ENCODE data around the gene CNTRL. TPM values are rescaled to one million over a fixed set of nuclear protein-coding genes. Genes with fewer than 3 reads are reported as not detected.
A peak's percentile ranks its signal among the peaks of the same experiment; 100 is the strongest.
"Not testable (repeated sequence)": the region's sequence is repeated elsewhere in the genome, so short reads cannot be mapped to it uniquely, and the experiment has no call there.

CNTRL gene
- polyA plus RNA-seq, 3 donors from 2014 or later, result 0.17 to 17.6 (median 7.6) TPM

- no peak for DNase-seq
- H3K27me3 Mint-ChIP-seq (ENCODE audit: low read depth in 3 of 3), result peaks cover 0 to 2% (median 0%) of the 10 kb centered on the region in 3 donors
- H3K36me3 Mint-ChIP-seq, result peaks cover 9 to 34% (median 12%) of the 10 kb centered on the region in 3 donors
- H3K4me3 Mint-ChIP-seq, result no peak overlapping the region
- H3K27ac Mint-ChIP-seq, result no peak overlapping the region
- no peaks in the 10 kb centered on the region for H3K9me3 Mint-ChIP-seq
- peaks cover 6 to 13% of the 10 kb centered on the region in 2 donors for H3K4me1 Mint-ChIP-seq
Measured at GRCh38 chr9:121085661-121086060, 10.9 kb downstream of the CNTRL start.

GRCh38 chr9:121088576-121088975 is 13.8 kb downstream of the CNTRL start:
- no peak for DNase-seq
- H3K27ac Mint-ChIP-seq, result peak overlapping the region in 4 of 6 donors; percentile 1 to 54 (median 20)
- no peak overlapping the region for H3K4me3 Mint-ChIP-seq
- peaks cover 0 to 2% (median 0%) of the 10 kb centered on the region in 3 donors for H3K27me3 Mint-ChIP-seq (ENCODE audit: low read depth in 3 of 3)
- no peaks in the 10 kb centered on the region for H3K9me3 Mint-ChIP-seq
- peaks cover 13 to 39% (median 23%) of the 10 kb centered on the region in 3 donors for H3K36me3 Mint-ChIP-seq
- H3K4me1 Mint-ChIP-seq, result peaks cover 6 to 8% of the 10 kb centered on the region in 2 donors

GRCh38 chr9:121090743-121091142 is 16.0 kb downstream of the CNTRL start:
- H3K4me3 Mint-ChIP-seq; H3K4me1 Mint-ChIP-seq; DNase-seq; H3K27me3 Mint-ChIP-seq (ENCODE audit: low read depth in 3 of 3); H3K9me3 Mint-ChIP-seq: not testable (repeated sequence)
- peak overlapping the region in 1 of 6 donors; percentile 12 for H3K27ac Mint-ChIP-seq
- peaks cover 18 to 44% (median 35%) of the 10 kb centered on the region in 3 donors for H3K36me3 Mint-ChIP-seq

- H3K4me3 Mint-ChIP-seq, result no peak overlapping the region
- peak overlapping the region in 1 of 6 donors; percentile 11 for H3K27ac Mint-ChIP-seq
Measured at GRCh38 chr9:121095057-121095456, 20.3 kb downstream of the CNTRL start.

GRCh38 chr9:121098567-121099198 is 23.9 kb downstream of the CNTRL start:
- no peak overlapping the region for H3K27ac Mint-ChIP-seq
- H3K36me3 Mint-ChIP-seq, result peaks cover 27 to 55% (median 52%) of the 10 kb centered on the region in 3 donors
- H3K27me3 Mint-ChIP-seq (ENCODE audit: low read depth in 3 of 3), result no peaks in the 10 kb centered on the region
- no peak for DNase-seq
- no peak overlapping the region for H3K4me3 Mint-ChIP-seq
- peaks cover 0 to 2% of the 10 kb centered on the region in 2 donors for H3K4me1 Mint-ChIP-seq
- peaks cover 0 to 10% (median 2%) of the 10 kb centered on the region in 6 donors for H3K9me3 Mint-ChIP-seq

More at GRCh38 chr9:121095057-121095456, 20.3 kb downstream of the CNTRL start:
- Mint-ChIP-seq H3K4me1 (peaks cover 0 to 2% of the 10 kb centered on the region in 2 donors), H3K36me3 (peaks cover 32 to 58% (median 49%) of the 10 kb centered on the region in 3 donors), H3K9me3 (no peaks in the 10 kb centered on the region), H3K27me3 (ENCODE audit: low read depth in 3 of 3) (no peaks in the 10 kb centered on the region)
- no peak for DNase-seq

- H3K36me3 Mint-ChIP-seq, result peaks cover 7 to 29% (median 27%) of the 10 kb centered on the region in 3 donors
Measured at GRCh38 chr9:121104054-121104453, 29.3 kb downstream of the CNTRL start.

GRCh38 chr9:121105531-121105930 is 30.8 kb downstream of the CNTRL start:
- Mint-ChIP-seq H3K4me3 (no peak overlapping the region), H3K27ac (peak overlapping the region; percentile 25 to 82 (median 58)), H3K9me3 (peaks cover 0 to 10% (median 2%) of the 10 kb centered on the region in 6 donors), H3K27me3 (ENCODE audit: low read depth in 3 of 3) (no peaks in the 10 kb centered on the region), H3K4me1 (peaks cover 16 to 25% of the 10 kb centered on the region in 2 donors), H3K36me3 (peaks cover 5 to 14% (median 13%) of the 10 kb centered on the region in 3 donors)
- DNase-seq, result no peak

More at GRCh38 chr9:121104054-121104453, 29.3 kb downstream of the CNTRL start:
- Mint-ChIP-seq H3K27ac (peak overlapping the region in 1 of 6 donors; percentile 58), H3K9me3 (peaks cover 0 to 10% (median 2%) of the 10 kb centered on the region in 6 donors), H3K4me1 (peaks cover 16 to 25% of the 10 kb centered on the region in 2 donors)
- not testable (repeated sequence) for H3K4me3 Mint-ChIP-seq; H3K27me3 Mint-ChIP-seq (ENCODE audit: low read depth in 3 of 3); DNase-seq

GRCh38 chr9:121107029-121107428 is 32.3 kb downstream of the CNTRL start:
- Mint-ChIP-seq H3K4me1 (peaks cover 16 to 25% of the 10 kb centered on the region in 2 donors), H3K36me3 (peaks cover 9 to 14% (median 14%) of the 10 kb centered on the region in 3 donors), H3K27ac (peak overlapping the region in 3 of 6 donors; percentile 2 to 69 (median 45))

GRCh38 chr9:121107881-121108280 is 33.1 kb downstream of the CNTRL start:
- Mint-ChIP-seq H3K27ac (peak overlapping the region in 1 of 6 donors; percentile 25), H3K36me3 (peaks cover 3 to 15% (median 14%) of the 10 kb centered on the region in 3 donors), H3K4me1 (peaks cover 16 to 25% of the 10 kb centered on the region in 2 donors), H3K9me3 (peaks cover 0 to 6% (median 0%) of the 10 kb centered on the region in 6 donors), H3K27me3 (ENCODE audit: low read depth in 3 of 3) (no peaks in the 10 kb centered on the region), H3K4me3 (no peak overlapping the region)
- no peak for DNase-seq

More at GRCh38 chr9:121107029-121107428, 32.3 kb downstream of the CNTRL start:
- DNase-seq, result peak in 1 of 3 donors; percentile 4
- H3K4me3 Mint-ChIP-seq, result no peak overlapping the region
- H3K27me3 Mint-ChIP-seq (ENCODE audit: low read depth in 3 of 3), result no peaks in the 10 kb centered on the region
- peaks cover 0 to 6% (median 0%) of the 10 kb centered on the region in 6 donors for H3K9me3 Mint-ChIP-seq

GRCh38 chr9:121115466-121115865 is 40.7 kb downstream of the CNTRL start:
- no peak for DNase-seq
- no peaks in the 10 kb centered on the region for H3K27me3 Mint-ChIP-seq (ENCODE audit: low read depth in 3 of 3)
- H3K9me3 Mint-ChIP-seq, result no peaks in the 10 kb centered on the region
- peaks cover 21 to 37% (median 22%) of the 10 kb centered on the region in 3 donors for H3K36me3 Mint-ChIP-seq
- no peak overlapping the region for H3K4me3 Mint-ChIP-seq
- H3K4me1 Mint-ChIP-seq, result peaks cover 2 to 7% of the 10 kb centered on the region in 2 donors
- peak overlapping the region in 1 of 6 donors; percentile 24 for H3K27ac Mint-ChIP-seq

- Mint-ChIP-seq H3K27me3 (ENCODE audit: low read depth in 3 of 3) (peaks cover 0 to 5% (median 4%) of the 10 kb centered on the region in 3 donors), H3K36me3 (peaks cover 10 to 25% (median 18%) of the 10 kb centered on the region in 3 donors), H3K4me1 (peaks cover 20 to 35% of the 10 kb centered on the region in 2 donors), H3K27ac (no peak overlapping the region), H3K9me3 (no peaks in the 10 kb centered on the region), H3K4me3 (no peak overlapping the region)
- DNase-seq, result no peak
Measured at GRCh38 chr9:121118266-121118665, 43.5 kb downstream of the CNTRL start.

- peak overlapping the region in 3 of 5 donors; percentile 45 to 74 (median 61) for H3K4me3 Mint-ChIP-seq
- H3K36me3 Mint-ChIP-seq, result peaks cover 5 to 21% (median 10%) of the 10 kb centered on the region in 3 donors
- H3K9me3 Mint-ChIP-seq, result no peaks in the 10 kb centered on the region
- peaks cover 25 to 49% of the 10 kb centered on the region in 2 donors for H3K4me1 Mint-ChIP-seq
- peak overlapping the region; percentile 47 to 89 (median 72) for H3K27ac Mint-ChIP-seq
- no peak for DNase-seq
- H3K27me3 Mint-ChIP-seq (ENCODE audit: low read depth in 3 of 3), result peaks cover 0 to 5% (median 4%) of the 10 kb centered on the region in 3 donors
Measured at GRCh38 chr9:121120386-121120785, 45.6 kb downstream of the CNTRL start.

- Mint-ChIP-seq H3K4me3 (peak overlapping the region; percentile 88 to 96 (median 92)), H3K4me1 (peaks cover 25 to 55% of the 10 kb centered on the region in 2 donors)
- DNase-seq, result peak; percentile 93 to 95 (median 94)
Measured at GRCh38 chr9:121121582-121122087, 46.9 kb downstream of the CNTRL start.

More at GRCh38 chr9:121121582-121122087, 46.9 kb downstream of the CNTRL start:
- H3K9me3 Mint-ChIP-seq, result no peaks in the 10 kb centered on the region
- H3K36me3 Mint-ChIP-seq, result peaks cover under 1 to 22% (median 12%) of the 10 kb centered on the region in 3 donors
- peaks cover 0 to 5% (median 4%) of the 10 kb centered on the region in 3 donors for H3K27me3 Mint-ChIP-seq (ENCODE audit: low read depth in 3 of 3)
- H3K27ac Mint-ChIP-seq, result peak overlapping the region; percentile 89 to 97 (median 91)

Measured in immature natural killer cell (primary cell).